HG02763 (cell line): Measurements from ENCODE around the gene ZBED2.
"Not testable (repeated sequence)": the region's sequence is repeated elsewhere in the genome, so short reads cannot be mapped to it uniquely, and the experiment has no call there.

Experiments
- ATAC-seq: cut with Tn5 transposase; IDR thresholded peaks from one replicate; pipeline ENCODE4 v1.9.1; 2021; ENCODE audit warnings: mild to moderate bottlenecking, moderate library complexity; ENCODE audit not compliant: unreplicated experiment

ZBED2 gene

GRCh38 chr3:111595232-111595631 lies at the start of gene ZBED2:
Gene ZBED2 (minus strand): TSS chr3:111595346. CDS start chr3:111594201, 1,145 bp downstream.
- peak; percentile 49 for ATAC-seq

DNA sequence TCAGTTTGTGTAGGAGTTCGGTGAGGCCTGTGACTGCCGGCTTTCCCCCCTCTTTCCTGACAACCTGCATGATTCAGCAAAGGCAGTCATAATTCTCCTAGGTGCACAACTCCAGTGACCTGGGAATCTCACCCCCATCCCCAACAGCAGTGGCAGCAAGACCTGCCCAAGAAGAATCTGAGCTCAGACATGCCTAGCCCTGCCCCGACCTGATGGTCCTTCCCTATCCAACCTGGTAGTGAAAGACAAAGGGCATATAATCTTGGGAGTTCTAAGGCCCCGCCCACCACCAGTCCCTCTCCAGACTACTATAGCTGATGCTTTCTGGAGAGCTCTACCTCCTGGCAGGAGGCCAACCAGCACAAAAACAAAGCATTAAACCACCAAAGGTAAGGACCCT lies 44.2 kb upstream of the ZBED2 start:
- no peak for ATAC-seq

DNA sequence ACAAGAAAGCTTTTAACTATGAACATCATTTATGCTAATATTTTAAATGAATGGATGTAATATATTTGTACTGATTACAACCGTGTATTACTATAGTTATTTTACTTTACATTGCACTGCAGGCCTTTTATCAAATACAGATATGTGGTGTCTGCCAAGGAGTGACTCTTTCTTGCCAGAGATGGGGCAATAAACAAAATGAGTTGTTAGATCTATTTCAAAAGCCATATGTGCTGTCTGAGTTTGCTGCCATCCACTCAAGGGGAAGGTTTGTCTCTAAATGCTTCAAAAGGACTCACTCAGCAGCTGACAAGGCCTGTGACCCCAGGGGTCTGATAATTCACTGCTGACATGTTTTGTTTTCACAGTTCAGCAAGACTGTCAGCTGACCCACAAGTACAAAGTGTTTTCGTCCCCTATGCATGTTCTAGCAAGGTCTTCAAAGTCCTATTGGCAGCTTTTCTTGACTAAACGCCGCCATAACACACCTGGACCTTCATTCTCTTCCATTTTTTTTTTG lies 41.3 kb upstream of the ZBED2 start:
- no peak for ATAC-seq

GRCh38 chr3:111635403-111635802 lies 40.3 kb upstream of the ZBED2 start:
- ATAC-seq, result no peak

DNA sequence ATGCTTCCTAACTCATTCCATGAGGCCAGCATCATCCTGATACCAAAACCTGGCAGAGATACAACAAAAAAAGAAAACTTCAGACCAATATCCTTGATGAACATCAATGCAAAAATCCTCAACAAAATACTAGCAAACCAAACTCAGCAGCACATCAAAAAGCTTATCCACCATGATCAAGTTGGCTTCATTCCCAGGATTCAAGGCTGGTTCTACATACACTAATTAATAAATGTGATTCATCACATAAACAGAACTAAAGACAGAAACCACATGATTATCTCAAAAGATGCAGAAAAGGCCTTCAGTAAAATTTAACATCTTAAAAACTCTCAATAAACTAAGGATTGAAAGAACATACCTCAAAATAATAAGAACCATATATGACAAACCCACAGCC lies 35.5 kb upstream of the ZBED2 start:
- not testable (repeated sequence) for ATAC-seq

DNA sequence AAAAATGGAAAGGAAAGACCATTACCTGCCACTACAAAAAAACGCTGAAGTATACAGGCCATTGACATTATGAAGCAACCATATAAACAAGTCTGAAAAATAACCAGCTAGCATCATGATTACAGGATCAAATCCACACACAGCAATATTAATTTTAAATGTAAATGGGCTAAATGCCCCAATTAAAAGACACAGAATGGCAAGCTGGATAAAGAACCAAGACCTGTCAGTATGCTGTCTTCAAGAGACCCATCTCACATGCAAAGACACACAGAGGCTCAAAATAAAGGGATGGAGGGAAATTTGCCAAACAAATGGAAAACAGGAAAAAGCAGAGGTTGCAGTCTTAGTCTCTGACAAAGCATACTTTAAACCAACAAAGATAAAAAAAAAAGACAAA lies 33.9 kb upstream of the ZBED2 start:
- ATAC-seq, result not testable (repeated sequence)

DNA sequence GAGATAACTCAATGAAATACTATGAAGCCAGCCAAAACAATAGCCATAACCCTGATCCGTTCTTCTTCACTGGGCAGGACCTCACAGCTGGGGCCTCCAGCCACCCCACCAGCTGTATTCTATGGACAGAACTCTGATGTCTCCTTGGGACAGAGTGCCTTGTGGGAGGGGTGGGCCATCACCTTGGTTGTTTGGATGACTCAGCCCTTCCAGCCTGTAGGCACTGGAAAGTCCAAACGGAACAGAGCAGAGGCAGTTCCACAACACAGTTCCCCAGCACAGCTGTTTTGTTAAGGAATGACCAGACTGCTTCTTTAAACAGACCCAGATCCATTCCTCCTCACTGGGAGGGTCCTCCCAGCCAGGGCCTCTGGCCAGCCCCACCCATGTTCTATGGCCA lies 31.9 kb upstream of the ZBED2 start:
- no peak for ATAC-seq

- no peak for ATAC-seq
These were observed 26.4 kb upstream of the ZBED2 start for GRCh38 chr3:111621535-111621934.

- ATAC-seq, result no peak
These were observed 24.7 kb upstream of the ZBED2 start for GRCh38 chr3:111619833-111620232.

GRCh38 chr3:111618945-111619344 lies 23.8 kb upstream of the ZBED2 start:
- no peak for ATAC-seq

- no peak for ATAC-seq
These were observed 22.9 kb upstream of the ZBED2 start for GRCh38 chr3:111617912-111618601.

DNA sequence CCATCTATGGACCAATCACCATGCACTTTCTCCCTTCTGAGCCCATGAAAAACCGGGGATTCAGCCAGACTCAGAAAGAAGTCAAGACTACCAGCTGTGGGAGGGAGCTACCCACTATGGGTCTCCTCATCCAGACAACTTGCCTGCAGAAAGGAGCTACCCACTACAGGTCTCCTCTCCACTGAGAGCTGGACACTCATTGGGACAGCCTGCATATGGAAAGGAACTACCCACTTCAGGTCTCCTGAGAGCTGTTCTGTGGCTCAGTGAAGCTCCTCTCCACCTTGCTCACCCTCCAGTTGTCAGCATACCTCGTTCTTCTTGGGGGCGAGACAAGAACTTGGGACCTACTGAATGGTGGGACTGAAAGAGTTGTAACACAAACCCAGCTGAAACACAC lies 22.3 kb upstream of the ZBED2 start:
- no peak for ATAC-seq

- peak; percentile 86 for ATAC-seq
These were observed 21.4 kb upstream of the ZBED2 start for GRCh38 chr3:111616417-111617105.

DNA sequence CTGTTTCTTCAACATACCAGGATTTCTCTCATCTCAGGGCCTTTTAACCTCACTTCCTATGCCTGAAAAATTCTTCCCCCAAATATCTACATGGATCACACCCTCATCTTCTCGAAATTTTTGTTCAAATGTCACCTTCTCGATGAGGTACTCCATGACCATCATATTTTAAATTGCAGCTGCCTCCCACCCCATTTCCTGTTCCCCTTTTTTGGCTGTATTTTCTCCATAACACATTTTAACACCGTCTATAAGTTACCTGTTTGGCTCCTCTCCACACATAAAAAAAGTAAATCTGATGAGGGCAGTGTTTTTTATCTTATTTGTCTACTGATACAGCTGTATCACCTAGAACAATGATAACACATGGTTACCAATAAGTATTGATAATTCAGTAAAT lies 20.7 kb upstream of the ZBED2 start:
- no peak for ATAC-seq

DNA sequence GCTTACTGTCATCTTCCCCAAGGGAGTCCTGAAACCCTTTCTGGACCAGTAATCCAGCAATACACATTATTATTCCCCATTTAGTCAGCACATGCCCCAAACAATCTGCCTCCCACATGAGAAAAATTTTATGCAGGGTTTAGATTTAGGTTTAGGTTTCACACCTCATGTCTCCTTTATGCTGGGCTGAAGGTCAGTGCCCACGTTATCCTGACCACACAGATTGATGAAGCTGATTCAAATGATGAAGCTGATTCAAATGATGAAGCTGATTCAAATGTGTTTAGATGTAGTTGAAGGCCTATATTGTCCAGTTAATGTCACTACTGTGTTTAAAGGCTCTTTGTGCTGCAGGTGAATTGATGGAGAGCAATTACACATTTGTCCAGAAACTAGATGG lies 18.1 kb upstream of the ZBED2 start:
- ATAC-seq, result no peak

- ATAC-seq, result peak; percentile 7
These were observed 15.5 kb upstream of the ZBED2 start for GRCh38 chr3:111610612-111611054.

GRCh38 chr3:111610189-111610588 lies 15.0 kb upstream of the ZBED2 start:
- peak; percentile 85 for ATAC-seq

GRCh38 chr3:111609700-111610099 lies 14.6 kb upstream of the ZBED2 start:
- ATAC-seq, result no peak

- peak; percentile 35 for ATAC-seq
These were observed 13.2 kb upstream of the ZBED2 start for GRCh38 chr3:111608383-111608782.

DNA sequence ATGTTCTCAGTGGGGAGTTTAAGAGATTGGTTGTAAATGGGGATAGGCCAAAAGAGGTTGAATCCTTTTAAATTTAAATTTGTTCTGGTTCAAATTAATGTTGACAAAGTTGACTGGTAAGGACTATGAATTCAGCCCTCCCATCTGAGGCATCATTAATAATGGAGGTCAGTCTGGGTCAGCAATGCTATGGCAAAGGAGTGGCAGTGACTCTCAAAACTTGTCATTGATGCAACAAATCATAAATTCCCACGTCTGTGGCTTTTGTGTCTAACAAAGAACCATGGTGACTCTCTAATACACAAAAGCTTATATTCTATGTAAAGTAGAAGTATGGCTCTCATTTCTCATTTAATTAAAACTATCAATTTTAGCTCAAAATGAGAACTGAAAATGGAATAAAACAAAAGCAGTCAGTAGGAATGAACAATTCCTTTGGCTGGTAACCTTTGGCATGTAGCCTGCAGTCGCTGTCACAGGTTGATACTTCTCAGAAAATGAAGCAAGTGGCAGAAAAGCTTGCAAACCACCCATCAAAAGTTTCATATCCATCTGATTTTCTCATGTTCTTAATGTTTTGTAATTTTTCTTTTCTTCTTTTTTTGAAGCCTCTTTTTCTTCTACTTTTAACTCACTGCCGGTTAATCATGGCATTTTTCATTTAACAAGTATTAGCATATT lies 12.2 kb upstream of the ZBED2 start:
- no peak for ATAC-seq

GRCh38 chr3:111605493-111605892 lies 10.3 kb upstream of the ZBED2 start:
- no peak for ATAC-seq

DNA sequence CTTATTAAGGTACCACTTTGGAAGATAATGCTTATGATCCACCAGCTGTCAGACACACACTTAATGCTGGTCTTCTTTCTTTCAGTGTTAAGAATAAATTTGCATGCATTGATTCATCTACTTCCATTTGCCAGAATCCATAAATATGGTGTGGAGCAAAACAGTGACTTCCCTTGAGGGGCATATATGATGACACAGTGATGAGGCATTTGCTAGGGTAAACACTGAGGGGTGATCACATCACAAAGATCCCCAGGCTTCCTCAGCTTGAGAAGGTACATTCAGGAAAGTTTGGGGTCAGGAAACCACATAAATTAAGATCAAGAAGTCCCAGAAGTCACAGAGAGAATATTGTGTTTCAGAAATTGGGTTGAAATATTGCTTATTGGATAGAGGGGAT lies 9.9 kb upstream of the ZBED2 start:
- ATAC-seq, result no peak
